CD14-positive monocyte (primary cell): ENCODE data around the gene GMDS. TPM values are rescaled to one million over a fixed set of nuclear protein-coding genes. Genes with fewer than 3 reads are reported as not detected.

Experiments used
- DNase-seq, 3 donors: peaks; one replicate each; pipeline ENCODE4 v3.0.0-alpha.2; 2011 to 2022
- H2AFZ ChIP-seq: 2 replicates; pipeline ENCODE4 v1.6.0; 2012; ENCODE audit warnings: mild to moderate bottlenecking, low read depth, low read length, inconsistent platforms; ENCODE audit not compliant: insufficient read depth, poor library complexity, severe bottlenecking
- H3K27ac ChIP-seq, 2 donors: 1 replicate in 1 of 2; 2 replicates in 1 of 2; pipeline ENCODE4 v1.5.1; 2012 to 2013; ENCODE audit warnings: low read length in 2 of 2, control low read depth in 1 of 2, inconsistent platforms in 1 of 2, low read depth in 1 of 2, mild to moderate bottlenecking in 1 of 2
- H3K27me3 ChIP-seq, 2 donors: one replicate each; pipeline versions ENCODE4 v1.6.0 to v1.6.1; 2011 to 2013; ENCODE audit warnings: low read length in 2 of 2; ENCODE audit not compliant: control insufficient read depth in 2 of 2, insufficient read depth in 2 of 2
- H3K36me3 ChIP-seq, 2 donors: replicated peaks in 1 of 2; 1 replicate in 1 of 2; 2 replicates in 1 of 2; pipeline versions ENCODE4 v1.5.1 to v1.6.1; 2012 to 2013; ENCODE audit warnings: low read length in 2 of 2, control low read depth in 1 of 2, inconsistent platforms in 1 of 2, mild to moderate bottlenecking in 1 of 2; ENCODE audit not compliant: insufficient read depth in 2 of 2, control insufficient read depth in 1 of 2
- H3K4me1 ChIP-seq, 2 donors: 1 replicate in 1 of 2; 2 replicates in 1 of 2; pipeline versions ENCODE4 v1.5.1 to v1.6.1; 2012 to 2013; ENCODE audit warnings: low read length in 2 of 2, control low read depth in 1 of 2, inconsistent platforms in 1 of 2, mild to moderate bottlenecking in 1 of 2, moderate library complexity in 1 of 2; ENCODE audit not compliant: insufficient read depth in 2 of 2, control insufficient read depth in 1 of 2
- H3K4me2 ChIP-seq: replicated peaks from 2 replicates; pipeline ENCODE3; 2012; ENCODE audit warnings: low read length, moderate library complexity, mild to moderate bottlenecking; ENCODE audit not compliant: poor library complexity, severe bottlenecking; ENCODE audit errors: extremely low read depth
- H3K4me3 ChIP-seq, 3 experiments: fragments of 200-600 bp in 1 of 3; sonication (generic) in 1 of 3; replicated peaks in 1 of 3; 1 replicate in 2 of 3; 2 replicates in 1 of 3; pipeline ENCODE4 v1.5.1; 2011 to 2013; ENCODE audit warnings: low read length in 3 of 3, mild to moderate bottlenecking in 3 of 3, control low read depth in 2 of 3, low read depth in 2 of 3, inconsistent platforms in 1 of 3, moderate library complexity in 1 of 3
- H3K79me2 ChIP-seq: 2 replicates; pipeline ENCODE4 v1.6.0; 2012; ENCODE audit warnings: mild to moderate bottlenecking, control low read depth, inconsistent platforms, low read length, moderate library complexity; ENCODE audit not compliant: insufficient read depth
- H3K9ac ChIP-seq: 2 replicates; pipeline ENCODE4 v1.6.0; 2017; ENCODE audit warnings: low read length, mild to moderate bottlenecking; ENCODE audit not compliant: insufficient read depth, poor library complexity, severe bottlenecking
- H3K9me3 ChIP-seq, 2 donors: replicated peaks in 1 of 2; 1 replicate in 1 of 2; 2 replicates in 1 of 2; pipeline versions ENCODE4 v1.5.1 to v1.6.1; 2012 to 2013; ENCODE audit warnings: low read length in 2 of 2, control low read depth in 1 of 2; ENCODE audit not compliant: control insufficient read depth in 1 of 2, insufficient read depth in 1 of 2
- H4K20me1 ChIP-seq: 2 replicates; pipeline ENCODE4 v1.6.0; 2012; ENCODE audit warnings: mild to moderate bottlenecking, low read length, control low read depth, moderate library complexity; ENCODE audit not compliant: insufficient read depth
- H3K27ac Mint-ChIP-seq, 7 donors: one replicate each; pipeline ENCODE4 v1.8.0; 2020; ENCODE audit warnings: mild to moderate bottlenecking in 7 of 7, mixed read lengths in 7 of 7, moderate library complexity in 6 of 7, inconsistent platforms in 2 of 7
- H3K27me3 Mint-ChIP-seq, 3 donors: one replicate each; pipeline ENCODE4 v1.8.0; 2021 to 2022; ENCODE audit warnings: low read depth in 3 of 3, mild to moderate bottlenecking in 3 of 3, mixed read lengths in 3 of 3, moderate library complexity in 3 of 3, inconsistent platforms in 1 of 3
- H3K36me3 Mint-ChIP-seq, 2 donors: one replicate each; pipeline ENCODE4 v1.8.0; 2020; ENCODE audit warnings: mixed read lengths in 2 of 2, inconsistent platforms in 1 of 2, mild to moderate bottlenecking in 1 of 2
- H3K4me1 Mint-ChIP-seq: one replicate; pipeline ENCODE4 v1.8.0; 2020; ENCODE audit warnings: mild to moderate bottlenecking, mixed read lengths
- H3K4me3 Mint-ChIP-seq, 2 donors: one replicate each; pipeline ENCODE4 v1.8.0; 2020; ENCODE audit warnings: mild to moderate bottlenecking in 2 of 2, mixed read lengths in 2 of 2, moderate library complexity in 1 of 2
- H3K9me3 Mint-ChIP-seq, 7 donors: one replicate each; pipeline ENCODE4 v1.8.0; 2020 to 2022; ENCODE audit warnings: mixed read lengths in 7 of 7, mild to moderate bottlenecking in 6 of 7, moderate library complexity in 6 of 7, inconsistent platforms in 2 of 7
- CTCF ChIP-seq: fragments of 200-600 bp; IDR thresholded peaks from one replicate; pipeline ENCODE4 v1.8.0; 2022; ENCODE audit warnings: antibody characterized with exemption, mild to moderate bottlenecking
- WGBS: methylation state at CpG from one replicate; pipeline ENCODE4 v1.1.5; 2013; ENCODE audit warnings: missing lambda C conversion rate; ENCODE audit not compliant: insufficient coverage; 5-methylcytosine and 5-hydroxymethylcytosine counted together
- intact Hi-C, 2 donors: fragments of 100-400 bp; cut with micrococcal nuclease; formaldehyde crosslinking; loops; one replicate each; pipeline versions ENCODE4 v1.15.0 to v1.15.1; 2023
- polyA plus RNA-seq, 3 donors: library from polyadenylated mRNA; depleted of rRNA in 1 of 3; unstranded in 2 of 3; stranded (reverse) in 1 of 3; fragments of 300-500 nt in 2 of 3; fragments of >200 nt in 1 of 3; fragmentation: Illumina TruSeq in 2 of 3; gene quantifications; 1 replicate in 2 of 3; 2 replicates in 1 of 3; pipeline ENCODE4 v1.2.3, GENCODE V29; 2012 to 2021

GMDS gene
- polyA plus RNA-seq, 3 donors: 10.5 to 19.9 (median 17.6) TPM

- DNase-seq: no peak
- H3K27ac ChIP-seq: no peak overlapping the region
- Mint-ChIP-seq H3K4me3 (no peak overlapping the region), H3K9me3 (peaks cover 0 to 2% (median 0%) of the 10 kb centered on the region in 7 donors), H3K27me3 (peaks cover 0 to 3% (median 0%) of the 10 kb centered on the region in 3 donors), H3K27ac (no peak overlapping the region), H3K36me3 (peaks cover 0 to under 1% of the 10 kb centered on the region in 2 donors), H3K4me1 (peaks cover 10% of the 10 kb centered on the region)
- H4K20me1 ChIP-seq: no peaks in the 10 kb centered on the region
- intact Hi-C loops: no loop called here
- H3K4me1 ChIP-seq: peaks cover 0 to 2% of the 10 kb centered on the region in 2 donors
- TF ChIP-seq CTCF: no peak
- H3K79me2 ChIP-seq: no peaks in the 10 kb centered on the region
- H3K36me3 ChIP-seq: no peaks in the 10 kb centered on the region
- no peaks in the 10 kb centered on the region for H3K27me3 ChIP-seq
- no CpG with 5 or more reads among the region's 2 CpGs for WGBS
- no peak overlapping the region for H3K4me2 ChIP-seq
- H3K9ac ChIP-seq: no peak overlapping the region
- H3K9me3 ChIP-seq: no peaks in the 10 kb centered on the region
- H3K4me3 ChIP-seq: no peak overlapping the region
- H2AFZ ChIP-seq: no peak overlapping the region
Observed at GRCh38 chr6:1760876-1761275, 484.5 kb downstream of the GMDS start.

- peaks cover 0 to 3% (median 2%) of the 10 kb centered on the region in 7 donors for H3K9me3 Mint-ChIP-seq
- H3K36me3 Mint-ChIP-seq: no peaks in the 10 kb centered on the region
- no peak for TF ChIP-seq CTCF
- peaks cover 0 to 2% of the 10 kb centered on the region in 2 donors for H3K4me1 ChIP-seq
- H3K4me3 ChIP-seq: no peak overlapping the region
- no peaks in the 10 kb centered on the region for H3K27me3 ChIP-seq
- no peak overlapping the region for H3K27ac ChIP-seq
- H3K27ac Mint-ChIP-seq: no peak overlapping the region
- peaks cover 10% of the 10 kb centered on the region for H3K4me1 Mint-ChIP-seq
- H3K4me2 ChIP-seq: no peak overlapping the region
- H3K9me3 ChIP-seq: no peaks in the 10 kb centered on the region
- H4K20me1 ChIP-seq: no peaks in the 10 kb centered on the region
- no peak overlapping the region for H3K9ac ChIP-seq
- no peaks in the 10 kb centered on the region for H3K79me2 ChIP-seq
- peaks cover 0 to 3% (median 0%) of the 10 kb centered on the region in 3 donors for H3K27me3 Mint-ChIP-seq
- WGBS: 80% methylated on average over 1 of the region's 8 CpGs
- no peaks in the 10 kb centered on the region for H3K36me3 ChIP-seq
- no peak for DNase-seq
- H2AFZ ChIP-seq: no peak overlapping the region
- H3K4me3 Mint-ChIP-seq: no peak overlapping the region
- intact Hi-C loops: no loop called here
Observed at GRCh38 chr6:1759870-1760269, 485.5 kb downstream of the GMDS start.
